GM19328 (cell line): ENCODE data around the gene LYPD4.
"Not testable (repeated sequence)": the region's sequence is repeated elsewhere in the genome, so short reads cannot be mapped to it uniquely, and the experiment has no call there.

Source experiments
- ATAC-seq: cut with Tn5 transposase; IDR thresholded peaks from one replicate; pipeline ENCODE4 v1.9.1; 2021; ENCODE audit warnings: mild to moderate bottlenecking, moderate library complexity; ENCODE audit not compliant: unreplicated experiment

The LYPD4 gene

DNA sequence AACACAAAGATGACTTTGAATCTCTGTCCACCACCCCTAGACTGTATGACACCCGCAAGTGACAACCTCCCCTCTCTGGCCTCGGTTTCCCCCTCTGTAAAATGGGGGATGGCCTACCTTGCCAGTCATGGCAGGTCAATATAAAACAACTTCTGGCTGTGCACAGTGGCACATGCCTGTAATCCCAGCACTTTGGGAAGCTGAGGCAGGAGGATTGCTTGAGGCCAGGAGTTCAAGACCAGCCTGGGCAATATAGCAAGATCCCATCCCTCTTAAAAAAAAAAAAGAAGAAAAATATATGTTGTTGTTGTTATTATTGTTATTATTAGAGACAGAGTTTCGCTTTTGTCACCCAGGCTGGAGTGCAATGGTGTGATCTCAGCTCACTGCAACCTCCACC is 31.5 kb upstream of the LYPD4 start:
- ATAC-seq: not testable (repeated sequence)

DNA sequence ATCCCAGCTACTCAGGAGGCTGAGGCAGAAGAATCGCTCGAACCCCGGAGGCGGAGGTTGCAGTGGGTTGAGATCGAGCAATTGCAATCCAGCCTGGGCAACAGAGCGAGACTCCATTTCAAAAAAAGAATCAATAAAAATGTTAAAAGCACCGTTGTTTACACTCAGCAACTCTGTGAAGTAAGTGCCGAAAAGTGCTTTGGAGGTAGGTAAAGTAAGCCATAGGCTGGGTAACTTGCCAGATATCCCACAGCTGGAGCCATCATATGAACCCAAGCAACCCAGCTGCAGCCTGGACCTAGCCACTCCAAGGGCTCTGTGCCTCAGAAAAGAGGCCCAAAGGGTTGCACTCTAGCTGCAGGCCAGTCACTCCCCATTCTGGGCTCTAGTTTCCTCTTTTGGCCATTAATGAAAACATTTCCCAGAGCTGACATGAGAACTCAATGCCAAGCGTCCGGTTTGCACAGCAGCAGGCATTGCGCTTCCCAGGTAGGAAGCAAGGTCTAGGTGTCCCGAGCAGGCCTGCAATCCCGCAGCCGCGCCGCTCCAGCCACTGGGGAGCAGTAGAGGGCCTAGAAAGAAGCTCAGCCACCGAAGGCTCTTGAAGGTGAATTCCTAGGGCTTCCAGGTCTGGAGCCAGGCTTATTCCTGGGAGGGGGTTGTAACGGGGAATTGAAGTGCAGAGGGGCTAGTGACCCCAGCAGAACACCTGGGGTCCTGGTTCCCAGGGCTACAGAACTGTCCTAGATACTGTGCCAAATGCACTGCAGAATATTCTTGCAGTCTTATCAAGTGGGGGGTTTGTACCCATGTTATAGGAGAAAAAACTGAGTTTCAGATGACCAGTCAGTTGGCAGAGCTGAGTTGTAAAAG is 28.5 kb upstream of the LYPD4 start:
- no peak for ATAC-seq

DNA sequence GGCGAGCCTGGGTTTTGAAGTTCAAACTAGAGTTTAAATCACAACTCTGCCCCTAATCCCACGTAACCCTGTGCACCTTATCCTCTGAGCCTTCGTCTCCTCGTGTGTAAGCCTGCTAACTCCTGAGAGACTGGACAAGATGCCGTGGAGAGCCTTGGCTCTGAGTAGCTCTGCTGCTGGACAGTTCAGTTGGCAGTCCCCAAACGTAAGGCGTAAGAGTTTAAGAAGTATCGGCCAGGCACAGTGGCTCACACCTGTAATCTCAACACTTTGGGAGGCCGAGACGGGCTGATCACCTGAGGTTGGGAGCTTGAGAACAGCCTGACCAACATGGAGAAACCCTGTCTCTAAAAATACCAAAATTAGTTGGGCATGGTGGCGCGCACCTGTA is 27.9 kb upstream of the LYPD4 start:
- ATAC-seq: no peak

DNA sequence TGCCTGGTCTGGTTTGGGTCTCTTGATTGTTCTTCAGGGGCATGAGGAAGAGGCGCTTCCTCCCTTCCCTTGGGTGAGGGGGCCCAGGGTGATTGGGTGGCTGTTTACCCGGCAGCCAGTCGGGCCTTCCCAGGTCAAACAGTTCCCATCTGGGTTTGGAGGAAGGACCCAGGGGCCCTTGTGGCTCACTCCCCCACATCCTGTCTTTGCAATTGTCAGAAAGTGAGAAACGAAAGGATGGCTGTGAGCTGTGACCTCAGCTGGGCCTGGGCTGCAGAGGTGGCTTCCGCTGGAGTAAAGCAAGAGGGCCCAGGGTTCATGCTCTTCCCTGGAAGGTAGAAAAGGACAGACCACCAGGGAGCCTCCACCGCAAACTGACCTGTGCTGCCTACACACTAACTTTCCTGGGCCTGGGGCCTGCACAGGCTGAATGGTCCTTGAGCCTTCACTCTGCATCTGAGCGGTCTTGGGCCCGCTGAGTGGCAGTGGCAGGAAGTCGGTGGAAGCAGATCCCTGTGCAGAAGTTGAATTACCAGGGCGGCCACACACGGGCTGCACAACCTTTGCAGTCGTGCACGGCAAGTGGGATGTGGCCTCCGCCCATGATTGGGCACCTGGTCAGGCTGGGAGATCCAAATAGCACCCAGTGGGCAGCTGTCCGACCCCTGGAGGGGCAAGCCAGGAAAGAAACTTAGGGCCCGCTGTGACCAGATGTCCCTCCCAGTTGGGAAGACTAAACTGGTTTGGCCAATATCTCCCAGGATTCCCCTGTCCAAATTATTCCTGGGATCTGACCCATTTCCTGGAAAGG is 27.3 kb upstream of the LYPD4 start:
- no peak for ATAC-seq

DNA sequence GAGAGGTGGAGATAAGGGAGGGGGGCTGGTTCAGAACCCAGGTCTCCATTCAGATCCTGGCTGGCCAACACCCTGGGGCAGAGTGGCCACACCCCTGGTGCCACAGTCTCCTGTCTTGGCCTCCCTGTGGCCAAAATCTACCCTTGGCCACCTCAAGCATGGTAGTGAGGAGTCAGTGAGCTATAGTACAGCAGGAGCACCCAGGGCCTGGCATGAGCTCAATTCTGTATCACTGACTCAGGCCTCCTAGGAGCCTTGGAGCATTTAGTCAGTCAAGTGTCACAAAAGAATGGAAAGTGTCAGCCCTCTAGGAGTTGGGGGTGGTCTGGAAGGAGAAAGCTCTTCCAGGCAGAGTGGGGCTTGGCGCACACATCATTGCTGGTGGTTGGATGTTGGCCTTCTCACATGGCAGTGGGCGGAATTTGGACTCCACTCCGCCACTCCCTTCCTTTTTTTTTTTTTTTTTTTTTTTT is 26.0 kb upstream of the LYPD4 start:
- no peak for ATAC-seq

DNA sequence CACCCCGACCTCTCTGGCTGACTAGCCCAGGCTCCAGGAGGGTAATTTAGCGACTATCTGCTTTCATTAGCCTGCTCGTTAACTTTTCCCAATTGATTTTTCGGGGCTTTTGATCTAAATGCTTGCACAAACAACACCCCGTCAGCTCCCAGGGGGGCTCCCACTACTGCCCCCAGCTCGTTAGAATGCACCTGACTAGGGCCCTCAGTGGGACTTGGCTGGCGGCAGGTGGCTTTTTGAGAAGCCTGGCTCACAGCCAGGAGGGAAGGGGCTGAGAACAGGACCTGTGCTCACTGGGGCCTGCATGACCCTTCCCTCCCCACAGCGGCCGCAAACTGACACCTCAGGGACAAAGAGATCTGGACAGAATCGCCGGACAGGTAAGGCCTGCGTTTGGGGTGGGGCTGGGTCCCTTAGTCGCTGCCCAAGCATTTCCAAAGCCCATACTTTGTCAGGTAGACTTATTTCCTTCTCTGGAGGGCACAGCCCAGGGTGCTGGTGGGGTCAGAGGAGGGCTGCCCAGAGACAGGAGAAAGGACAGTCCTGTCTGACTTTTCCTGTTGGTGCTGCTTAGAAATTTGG is 25.0 kb upstream of the LYPD4 start:
- ATAC-seq: no peak

DNA sequence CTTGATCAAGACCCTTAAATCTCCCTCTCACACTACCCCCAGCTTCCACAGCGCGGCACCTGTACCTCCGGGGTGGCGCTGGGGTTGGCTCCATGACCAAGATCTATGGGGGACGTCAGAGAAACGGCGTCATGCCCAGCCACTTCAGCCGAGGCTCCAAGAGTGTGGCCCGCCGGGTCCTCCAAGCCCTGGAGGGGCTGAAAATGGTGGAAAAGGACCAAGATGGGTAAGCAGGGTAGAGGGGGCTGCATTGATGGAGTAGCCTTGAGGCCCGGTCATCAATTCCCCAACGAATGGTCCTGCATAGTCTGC is 24.5 kb upstream of the LYPD4 start:
- ATAC-seq: no peak

DNA sequence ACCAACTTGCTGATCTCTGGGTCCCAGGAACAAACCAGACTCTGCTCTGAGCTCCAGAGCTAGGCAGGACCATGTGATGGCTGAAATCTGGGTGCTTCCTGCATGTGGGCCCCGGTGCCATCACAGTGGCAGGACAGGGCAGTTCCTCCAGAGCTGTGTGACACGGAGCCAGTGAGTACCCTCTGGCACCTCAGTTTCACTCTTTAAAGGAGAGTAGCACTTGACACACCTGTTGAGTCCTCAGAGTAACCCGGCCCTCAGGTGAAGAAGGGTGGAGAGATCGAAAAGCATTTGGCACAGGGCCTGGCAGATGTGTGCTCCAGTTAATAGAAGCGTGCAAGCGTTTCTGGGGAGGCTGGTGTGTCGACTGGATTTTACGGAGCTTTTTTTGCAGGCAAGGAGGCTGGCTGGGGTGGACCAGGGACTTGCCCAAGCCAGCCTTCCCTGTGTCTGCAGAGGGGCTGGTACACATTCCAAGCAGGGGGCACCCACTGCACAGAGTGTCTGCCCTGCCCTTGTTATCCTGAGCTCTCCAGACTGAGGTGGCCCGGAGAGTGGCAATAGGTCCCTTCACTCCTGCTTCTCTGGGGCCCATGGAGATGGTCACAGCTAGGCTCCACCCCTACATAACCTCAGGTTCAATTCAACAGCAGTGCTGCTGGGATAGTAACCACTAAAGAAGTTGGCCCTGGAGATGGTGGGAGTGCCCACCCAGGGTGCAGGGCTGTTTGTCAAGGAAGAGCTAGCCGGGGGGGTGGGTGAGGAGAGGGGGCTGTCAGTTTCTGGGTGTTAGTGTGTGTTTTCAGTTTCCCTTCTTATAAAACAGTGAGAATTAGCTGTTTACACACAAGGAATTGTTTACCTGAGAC is 23.9 kb upstream of the LYPD4 start:
- ATAC-seq: no peak

DNA sequence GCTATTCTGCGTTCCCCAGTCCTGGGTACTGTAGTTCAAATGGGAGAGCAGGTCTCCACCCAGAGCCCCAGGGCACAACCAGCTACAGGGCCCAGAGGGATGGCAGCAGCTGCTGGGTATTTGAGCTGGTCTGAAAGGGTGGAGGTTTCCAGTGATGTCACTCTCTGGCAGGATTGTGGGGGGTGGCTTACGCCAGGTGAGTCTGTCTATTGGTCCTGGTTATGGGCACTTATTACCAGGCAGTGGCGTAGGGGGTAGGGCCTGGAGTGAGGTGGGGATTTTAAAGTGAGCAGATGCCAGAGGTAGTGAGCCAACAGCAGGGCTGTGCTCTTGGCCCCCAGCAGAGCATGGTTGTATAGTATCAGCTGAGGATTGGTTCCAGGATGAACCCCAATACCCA is 21.8 kb upstream of the LYPD4 start:
- ATAC-seq: no peak

DNA sequence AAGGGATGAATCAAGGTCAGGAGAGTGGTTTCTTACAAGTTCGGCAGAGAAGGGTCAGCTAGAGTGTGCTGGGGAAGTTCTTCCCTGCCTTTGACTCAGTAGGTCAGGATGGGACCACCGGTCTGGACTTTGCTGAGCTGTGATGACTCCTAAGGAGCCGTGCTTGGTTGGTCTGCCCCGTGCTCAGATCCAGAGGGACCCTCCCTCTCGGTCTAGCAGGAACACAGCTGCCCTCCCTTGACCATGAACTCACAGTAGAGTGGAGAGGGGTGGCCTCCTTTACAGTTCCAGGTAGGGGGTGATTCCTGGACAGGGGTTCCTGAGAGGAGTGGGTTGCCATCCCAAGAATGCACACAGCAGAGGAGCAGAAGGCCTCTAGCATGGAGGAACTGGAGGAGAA is 19.9 kb upstream of the LYPD4 start:
- no peak for ATAC-seq

DNA sequence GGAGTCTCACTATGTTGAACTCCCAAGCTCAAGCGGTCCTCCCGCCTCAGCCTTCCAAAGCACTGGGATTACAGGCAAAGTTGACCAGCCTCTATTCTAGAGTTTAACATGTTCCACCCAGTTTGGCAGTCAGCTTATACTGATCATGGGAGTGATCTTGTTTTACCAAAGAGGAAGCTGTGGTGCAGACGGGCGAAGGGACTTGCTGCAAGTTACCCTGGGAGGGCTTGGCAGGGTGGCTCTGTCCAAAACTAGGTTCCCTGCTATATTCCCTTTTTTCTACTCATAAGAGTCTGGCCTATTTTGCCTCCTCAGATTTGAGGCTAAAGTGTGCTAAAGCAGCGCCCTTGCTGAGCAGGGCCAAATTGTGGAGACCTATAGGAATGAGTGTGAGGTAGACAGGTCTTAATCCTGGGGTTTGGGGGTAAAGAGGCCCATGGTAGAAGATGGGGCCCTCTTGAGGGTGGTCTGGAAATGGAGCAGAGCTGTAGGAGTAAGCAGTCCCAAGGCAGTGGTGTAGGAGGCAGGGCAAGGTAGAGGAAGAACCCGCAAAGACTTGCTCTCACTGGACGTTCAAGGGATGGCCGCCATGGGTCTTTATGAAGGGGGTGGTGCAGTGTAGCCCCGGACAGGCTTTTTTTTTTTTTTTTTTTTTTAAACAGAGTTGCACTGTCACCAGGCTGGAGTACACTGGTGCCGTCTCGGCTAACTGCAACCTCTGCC is 18.9 kb upstream of the LYPD4 start:
- ATAC-seq: no peak

DNA sequence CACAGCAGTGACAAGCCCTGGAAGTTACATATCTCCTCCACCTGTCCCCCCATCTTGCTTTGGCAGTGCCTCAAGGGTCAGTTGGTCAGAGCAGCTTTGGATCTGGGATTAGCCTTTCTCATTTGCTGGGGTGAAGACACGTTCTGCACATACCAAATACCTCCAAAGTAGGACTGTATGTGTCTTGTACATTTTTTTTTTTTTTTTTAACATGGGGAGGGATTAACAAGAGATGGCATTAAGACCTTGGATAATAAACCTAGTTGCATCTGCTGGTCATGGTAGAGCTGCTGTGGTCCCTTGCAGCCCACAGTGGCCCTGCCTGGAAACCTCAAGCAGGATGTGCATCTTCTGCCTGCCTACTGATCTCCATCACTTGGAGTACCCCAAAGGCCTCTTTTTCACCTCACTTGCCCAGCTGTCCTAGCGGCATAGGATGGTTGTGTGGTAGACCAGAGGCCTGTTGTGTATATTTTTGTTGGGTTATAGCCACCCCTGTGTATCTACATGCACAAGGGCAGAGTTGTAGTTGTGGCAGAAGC is 18.0 kb upstream of the LYPD4 start:
- ATAC-seq: no peak

DNA sequence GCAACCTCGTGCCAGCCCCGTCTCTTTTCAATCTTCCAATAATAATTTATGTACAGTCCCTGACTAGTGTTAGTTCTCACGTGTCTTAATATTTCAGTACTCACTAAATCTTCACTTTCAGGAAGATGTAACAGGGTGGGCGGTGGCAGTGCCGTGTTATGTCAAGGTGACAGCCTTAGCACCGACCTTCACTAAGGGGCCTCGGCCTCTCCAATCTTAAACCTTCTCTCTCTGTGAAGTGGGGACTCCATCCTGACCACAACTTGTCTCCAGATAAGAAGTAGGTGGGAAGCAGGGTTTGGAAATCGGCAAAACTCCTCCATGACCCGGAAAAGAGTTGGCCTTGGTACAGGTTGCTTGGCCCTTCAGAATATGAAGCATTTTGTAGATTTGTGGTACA is 17.4 kb upstream of the LYPD4 start:
- ATAC-seq: no peak

DNA sequence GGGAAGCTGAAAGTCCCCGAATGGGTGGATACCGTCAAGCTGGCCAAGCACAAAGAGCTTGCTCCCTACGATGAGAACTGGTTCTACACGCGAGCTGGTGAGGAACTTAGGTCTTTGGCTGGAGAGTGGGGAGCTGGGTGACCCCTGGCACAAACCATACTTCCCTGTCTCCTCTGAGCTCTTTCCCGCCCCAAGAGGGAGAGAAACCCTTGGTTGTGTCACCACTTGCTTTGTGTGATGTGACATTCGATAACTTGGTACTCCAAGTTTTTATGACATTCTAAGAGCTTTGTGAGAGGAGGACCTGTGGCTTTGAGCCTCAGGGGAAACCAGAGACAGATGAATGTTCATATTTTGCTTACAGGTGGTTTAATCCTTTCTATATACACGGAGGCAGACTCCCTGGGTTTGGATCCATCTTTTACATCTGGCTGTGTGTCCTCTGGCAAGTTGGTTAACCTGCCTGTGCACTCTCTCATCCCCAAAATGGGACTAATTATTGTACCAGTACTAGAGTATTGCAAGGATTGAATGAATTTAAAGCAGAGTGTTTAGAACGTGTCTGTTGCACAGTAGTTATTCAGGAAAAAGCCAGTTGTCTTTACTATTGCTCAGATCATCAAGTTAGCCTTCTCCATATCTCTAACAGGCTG is 16.8 kb upstream of the LYPD4 start:
- ATAC-seq: no peak

DNA sequence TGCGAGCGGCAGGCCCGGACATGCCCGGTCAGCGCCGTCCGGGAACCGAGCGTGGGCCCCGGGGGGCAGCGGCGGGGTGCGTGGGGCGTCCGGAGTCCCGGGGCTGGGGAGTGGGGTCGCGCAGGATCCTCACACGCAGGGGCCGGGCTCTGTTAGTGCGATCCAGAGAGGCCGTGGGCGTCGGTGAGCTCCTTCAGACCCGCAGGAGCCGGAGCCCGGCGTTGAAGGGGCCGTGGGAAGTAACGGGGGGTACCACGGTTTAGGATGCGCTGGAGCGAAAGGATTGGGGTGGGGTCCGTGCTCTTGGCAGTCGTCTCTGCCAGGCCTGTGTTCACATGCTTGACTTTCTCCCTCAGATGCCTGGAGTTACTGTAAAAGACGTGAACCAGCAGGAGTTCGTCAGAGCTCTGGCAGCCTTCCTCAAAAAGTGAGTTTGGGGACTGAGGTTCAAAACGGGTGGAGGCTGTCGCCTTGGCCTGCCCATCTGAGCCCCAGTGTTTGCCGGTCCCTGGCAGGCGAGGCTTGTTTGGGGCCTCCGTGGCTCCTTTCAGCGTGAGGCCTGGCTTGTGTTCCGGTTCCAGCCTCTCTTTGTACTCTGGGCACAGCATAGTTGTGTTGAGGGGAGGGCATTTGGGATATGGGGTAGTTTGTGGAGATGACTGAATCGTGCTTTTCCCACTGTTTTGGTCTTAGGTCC is 16.1 kb upstream of the LYPD4 start:
- peak; percentile 17 for ATAC-seq

DNA sequence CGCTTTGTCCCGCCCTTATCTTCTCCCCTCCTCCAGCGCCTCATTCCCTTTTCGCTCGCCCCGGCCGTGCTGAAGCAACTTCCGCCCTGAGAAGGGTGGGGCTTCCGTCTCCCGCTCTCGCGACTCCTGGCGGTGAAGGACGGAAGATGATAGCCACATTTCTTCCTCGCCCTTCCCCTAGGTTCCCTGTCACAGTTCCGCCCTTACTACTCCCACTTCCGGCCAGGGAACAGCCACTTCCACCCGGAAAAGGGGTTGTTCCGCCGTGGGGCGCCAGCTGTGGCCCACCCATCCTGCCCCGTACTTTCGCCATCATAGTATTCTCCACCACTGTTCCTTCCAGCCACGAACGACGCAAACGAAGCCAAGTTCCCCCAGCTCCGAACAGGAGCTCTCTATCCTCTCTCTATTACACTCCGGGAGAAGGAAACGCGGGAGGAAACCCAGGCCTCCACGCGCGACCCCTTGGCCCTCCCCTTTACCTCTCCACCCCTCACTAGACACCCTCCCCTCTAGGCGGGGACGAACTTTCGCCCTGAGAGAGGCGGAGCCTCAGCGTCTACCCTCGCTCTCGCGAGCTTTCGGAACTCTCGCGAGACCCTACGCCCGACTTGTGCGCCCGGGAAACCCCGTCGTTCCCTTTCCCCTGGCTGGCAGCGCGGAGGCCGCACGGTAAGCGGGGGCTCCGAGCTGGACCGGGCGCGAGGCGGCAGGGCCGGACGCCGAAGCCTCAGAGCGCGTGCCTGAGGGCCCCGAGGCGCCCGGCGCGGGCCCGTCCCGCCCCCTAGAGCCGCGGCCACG is 15.3 kb upstream of the LYPD4 start, which contains the start of gene RPS19:
RPS19 (plus strand) TSS at position 638 of the 801 bp plus-strand sequence. CDS start 520 bp downstream, outside the sequence.
- ATAC-seq: peak; percentile 76

DNA sequence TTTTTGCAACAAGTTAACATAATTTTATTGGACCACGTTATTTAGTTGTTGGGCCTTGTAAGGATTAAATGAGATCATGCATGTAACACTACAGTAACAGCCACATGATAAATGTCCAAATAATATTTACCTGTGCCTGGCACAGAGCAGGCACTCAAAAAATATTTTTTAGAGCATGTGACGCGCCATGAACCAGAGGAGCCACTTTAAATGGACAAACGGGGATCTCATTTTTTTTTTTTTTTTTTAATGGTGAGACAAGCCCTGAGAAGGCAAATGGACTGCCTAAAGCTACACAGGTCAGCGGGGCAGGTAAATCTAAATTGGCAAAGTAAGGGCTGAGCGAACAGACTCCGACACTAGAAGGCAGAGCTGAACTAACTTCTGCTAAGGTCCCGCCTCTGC is 14.7 kb upstream of the LYPD4 start:
- no peak for ATAC-seq

DNA sequence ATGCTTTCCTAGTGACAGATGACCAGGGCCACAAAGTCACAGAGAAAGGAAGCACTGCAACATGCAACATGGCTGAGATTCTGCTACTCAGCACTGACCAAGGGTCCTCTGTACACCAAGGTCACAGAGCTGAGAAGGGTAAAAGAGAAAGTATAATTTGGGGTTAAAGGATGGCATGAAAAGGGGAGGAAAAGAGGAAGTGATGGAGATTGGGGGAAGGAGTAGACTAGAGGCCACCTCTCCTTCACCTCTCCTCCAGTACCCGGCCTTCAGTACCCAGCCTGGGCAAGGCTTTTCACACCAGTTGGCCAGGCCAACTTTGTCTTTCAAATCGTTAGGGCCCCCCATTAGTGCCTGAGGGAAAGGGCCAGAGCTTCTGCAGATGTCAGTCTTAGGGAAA is 9.3 kb upstream of the LYPD4 start:
- ATAC-seq: no peak
